BE2C (cell line): Measurements from ENCODE around the gene FRMPD4.

Source experiments
- DNase-seq: peaks from one replicate; pipeline ENCODE4 v3.0.0-alpha.2; 2020
- H3K27me3 ChIP-seq: fragments of 250-450 bp; sonication (Bioruptor Pico); 2 replicates; pipeline ENCODE4 v1.5.1; 2020; ENCODE audit warnings: mild to moderate bottlenecking
- H3K36me3 ChIP-seq: fragments of 250-450 bp; sonication (Bioruptor Pico); 2 replicates; pipeline ENCODE4 v1.5.1; 2020; ENCODE audit warnings: mild to moderate bottlenecking
- H3K4me1 ChIP-seq: fragments of 250-450 bp; sonication (Bioruptor Pico); 2 replicates; pipeline ENCODE4 v1.5.1; 2020
- H3K4me3 ChIP-seq: 2 replicates; pipeline ENCODE4 v1.5.1; 2011; ENCODE audit warnings: low read depth, low read length
- H3K9me3 ChIP-seq: fragments of 250-450 bp; sonication (Bioruptor Pico); 2 replicates; pipeline ENCODE4 v1.5.1; 2020
- CTCF ChIP-seq: IDR thresholded peaks from 2 replicates; pipeline ENCODE4 v1.5.1; 2012; ENCODE audit warnings: mild to moderate bottlenecking, low read depth, low read length

The FRMPD4 gene

GRCh38 chrX:12647230-12647629 is 509.0 kb downstream of the FRMPD4 start:
- Histone ChIP-seq H3K9me3 (no peaks in the 10 kb centered on the region), H3K27me3 (no peaks in the 10 kb centered on the region), H3K36me3 (no peaks in the 10 kb centered on the region), H3K4me1 (no peaks in the 10 kb centered on the region), H3K4me3 (no peak overlapping the region)
- no peak for DNase-seq
- no peak for TF ChIP-seq CTCF

- Histone ChIP-seq H3K36me3 (no peaks in the 10 kb centered on the region), H3K4me1 (no peaks in the 10 kb centered on the region), H3K9me3 (no peaks in the 10 kb centered on the region), H3K27me3 (no peaks in the 10 kb centered on the region), H3K4me3 (no peak overlapping the region)
- no peak for DNase-seq
- no peak for TF ChIP-seq CTCF
Measured at GRCh38 chrX:12648995-12649394, 510.7 kb downstream of the FRMPD4 start.

GRCh38 chrX:12657433-12657832 is 519.2 kb downstream of the FRMPD4 start:
- H3K4me1 ChIP-seq: no peaks in the 10 kb centered on the region
- TF ChIP-seq CTCF: no peak
- no peak for DNase-seq
- no peaks in the 10 kb centered on the region for H3K9me3 ChIP-seq
- H3K4me3 ChIP-seq: no peak overlapping the region
- no peaks in the 10 kb centered on the region for H3K27me3 ChIP-seq
- no peaks in the 10 kb centered on the region for H3K36me3 ChIP-seq

- no peaks in the 10 kb centered on the region for H3K9me3 ChIP-seq
- no peak for TF ChIP-seq CTCF
Measured at GRCh38 chrX:12657881-12658280, 519.6 kb downstream of the FRMPD4 start.

GRCh38 chrX:12661464-12661863 is 523.2 kb downstream of the FRMPD4 start:
- Histone ChIP-seq H3K27me3 (no peaks in the 10 kb centered on the region), H3K36me3 (no peaks in the 10 kb centered on the region), H3K4me3 (no peak overlapping the region), H3K4me1 (no peaks in the 10 kb centered on the region), H3K9me3 (no peaks in the 10 kb centered on the region)
- TF ChIP-seq CTCF: no peak
- no peak for DNase-seq

More at GRCh38 chrX:12657881-12658280, 519.6 kb downstream of the FRMPD4 start:
- no peaks in the 10 kb centered on the region for H3K36me3 ChIP-seq
- no peak for DNase-seq
- H3K4me1 ChIP-seq: no peaks in the 10 kb centered on the region
- no peaks in the 10 kb centered on the region for H3K27me3 ChIP-seq
- H3K4me3 ChIP-seq: no peak overlapping the region

GRCh38 chrX:12672367-12673106 is 534.3 kb downstream of the FRMPD4 start:
- H3K27me3 ChIP-seq: no peaks in the 10 kb centered on the region
- H3K9me3 ChIP-seq: no peaks in the 10 kb centered on the region
- H3K4me3 ChIP-seq: no peak overlapping the region
- DNase-seq: no peak
- no peak for TF ChIP-seq CTCF
- no peaks in the 10 kb centered on the region for H3K36me3 ChIP-seq
- no peaks in the 10 kb centered on the region for H3K4me1 ChIP-seq
